ENCODE data around the gene MYO9A.

MYO9A gene

GRCh38 chr15:71807125-71807629 lies 310.8 kb downstream of the MYO9A start:
- POLR2A ChIA-PET = interaction anchor here (0.6 kb wide), 1 partner anchor 122 kb away, joined by 4 read pairs; no protein-coding TSS in a partner anchor
- CTCF ChIA-PET = interaction anchor here (0.6 to 9.3 kb wide), 7 partner anchors 27 to 350 kb away, joined by 3 to 70 read pairs (median 5); no protein-coding TSS in a partner anchor
- Histone ChIP-seq H3K36me3 (ENCODE audit: control insufficient read depth in 2 of 2, insufficient read depth in 1 of 2, low read length in 2 of 2) (no peaks in the 10 kb centered on the region), H3K4me3 (ENCODE audit: low read depth, low read length) (no peak overlapping the region), H3K9me3 (ENCODE audit: control insufficient read depth, insufficient read depth, low read depth, low read length) (no peaks in the 10 kb centered on the region), H3K27ac (ENCODE audit: extremely low read depth, low read depth, low read length) (no peak overlapping the region; the same call in 1 of the 2 replicates), H3K4me1 (ENCODE audit: control insufficient read depth, insufficient read depth, low read length) (peaks cover 15% of the 10 kb centered on the region)
- peak; percentile 99 for TF ChIP-seq ZFHX2 (tag by site-specific recombination; conservative IDR thresholded peaks at IDR 0.05)
- peak; percentile 99 for TF ChIP-seq EGR2 (tag by site-specific recombination; IDR thresholded peaks at IDR 0.05; ENCODE audit: low read depth)
- peak; percentile 61 for TF ChIP-seq SCRT2 (tag by site-specific recombination; IDR thresholded peaks at IDR 0.05)
- no peak for TF ChIP-seq ZNF747 (tag by site-specific recombination; IDR thresholded peaks at IDR 0.05)

DNA sequence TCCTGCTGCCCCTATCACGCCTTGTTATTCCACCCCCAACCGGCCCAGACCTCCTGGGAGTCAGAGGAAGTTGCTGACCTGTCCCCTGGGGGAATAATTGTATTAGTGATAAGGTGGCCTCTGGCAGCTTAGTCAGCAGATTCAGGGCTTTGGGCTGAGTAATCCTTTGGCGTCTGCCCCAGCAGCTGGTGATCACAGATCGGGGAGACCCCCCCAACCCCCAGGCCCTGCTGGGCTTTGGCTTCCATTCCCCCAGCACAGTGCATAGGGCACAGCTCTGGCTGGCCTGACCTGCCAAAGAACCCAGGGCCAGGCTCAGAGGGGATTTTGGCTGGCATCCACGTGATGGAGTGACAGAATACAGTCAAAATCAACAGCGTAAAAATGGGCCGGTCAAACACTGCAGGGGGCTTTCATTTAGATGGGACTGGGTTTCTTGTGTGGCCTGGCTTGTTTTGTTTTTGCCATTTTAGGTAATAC lies 311.5 kb downstream of the MYO9A start:
- H3K4me3 ChIP-seq (ENCODE audit: low read depth, low read length) = no peak overlapping the region
- H3K36me3 ChIP-seq (ENCODE audit: control insufficient read depth in 2 of 2, insufficient read depth in 1 of 2, low read length in 2 of 2) = no peaks in the 10 kb centered on the region
- H3K9me3 ChIP-seq (ENCODE audit: control insufficient read depth, insufficient read depth, low read depth, low read length) = no peaks in the 10 kb centered on the region
- CTCF ChIA-PET = interaction anchor here (0.7 to 9.3 kb wide), 5 partner anchors 27 to 350 kb away, joined by 3 to 140 read pairs (median 47); no protein-coding TSS in a partner anchor
- TF ChIP-seq, protein P1, sequence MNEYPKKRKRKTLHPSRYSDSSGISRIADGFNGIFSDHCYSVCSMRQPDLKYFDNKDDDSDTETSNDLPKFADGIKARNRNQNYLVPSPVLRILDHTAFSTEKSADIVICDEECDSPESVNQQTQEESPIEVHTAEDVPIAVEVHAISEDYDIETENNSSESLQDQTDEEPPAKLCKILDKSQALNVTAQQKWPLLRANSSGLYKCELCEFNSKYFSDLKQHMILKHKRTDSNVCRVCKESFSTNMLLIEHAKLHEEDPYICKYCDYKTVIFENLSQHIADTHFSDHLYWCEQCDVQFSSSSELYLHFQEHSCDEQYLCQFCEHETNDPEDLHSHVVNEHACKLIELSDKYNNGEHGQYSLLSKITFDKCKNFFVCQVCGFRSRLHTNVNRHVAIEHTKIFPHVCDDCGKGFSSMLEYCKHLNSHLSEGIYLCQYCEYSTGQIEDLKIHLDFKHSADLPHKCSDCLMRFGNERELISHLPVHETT (tag by site-specific recombination; IDR thresholded peaks at IDR 0.05) = no peak
- no peak for TF ChIP-seq MEIS1 (CRISPR knock-in tag; IDR thresholded peaks at IDR 0.05; ENCODE audit: borderline replicate concordance)
- peak; percentile 47; the same call in 1 of the 2 replicates for TF ChIP-seq ZNF184 (tag by site-specific recombination; IDR thresholded peaks at IDR 0.05)
- no peak for TF ChIP-seq WT1 (tag by site-specific recombination; IDR thresholded peaks at IDR 0.05)
- TF ChIP-seq ZBTB17 (tag by site-specific recombination; IDR thresholded peaks at IDR 0.05) = peak; percentile 55
- peak; percentile 86 for TF ChIP-seq ZIC2 (tag by site-specific recombination; IDR thresholded peaks at IDR 0.05)
- peak; percentile 21; the same call in 1 of the 2 replicates for TF ChIP-seq IKZF3 (tag by site-specific recombination; IDR thresholded peaks at IDR 0.05)
- TF ChIP-seq, protein P2, sequence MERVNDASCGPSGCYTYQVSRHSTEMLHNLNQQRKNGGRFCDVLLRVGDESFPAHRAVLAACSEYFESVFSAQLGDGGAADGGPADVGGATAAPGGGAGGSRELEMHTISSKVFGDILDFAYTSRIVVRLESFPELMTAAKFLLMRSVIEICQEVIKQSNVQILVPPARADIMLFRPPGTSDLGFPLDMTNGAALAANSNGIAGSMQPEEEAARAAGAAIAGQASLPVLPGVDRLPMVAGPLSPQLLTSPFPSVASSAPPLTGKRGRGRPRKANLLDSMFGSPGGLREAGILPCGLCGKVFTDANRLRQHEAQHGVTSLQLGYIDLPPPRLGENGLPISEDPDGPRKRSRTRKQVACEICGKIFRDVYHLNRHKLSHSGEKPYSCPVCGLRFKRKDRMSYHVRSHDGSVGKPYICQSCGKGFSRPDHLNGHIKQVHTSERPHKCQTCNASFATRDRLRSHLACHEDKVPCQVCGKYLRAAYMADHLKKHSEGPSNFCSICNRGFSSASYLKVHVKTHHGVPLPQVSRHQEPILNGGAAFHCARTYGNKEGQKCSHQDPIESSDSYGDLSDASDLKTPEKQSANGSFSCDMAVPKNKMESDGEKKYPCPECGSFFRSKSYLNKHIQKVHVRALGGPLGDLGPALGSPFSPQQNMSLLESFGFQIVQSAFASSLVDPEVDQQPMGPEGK (tag by site-specific recombination; IDR thresholded peaks at IDR 0.05) = peak; percentile 72
- TF ChIP-seq, protein P3, sequence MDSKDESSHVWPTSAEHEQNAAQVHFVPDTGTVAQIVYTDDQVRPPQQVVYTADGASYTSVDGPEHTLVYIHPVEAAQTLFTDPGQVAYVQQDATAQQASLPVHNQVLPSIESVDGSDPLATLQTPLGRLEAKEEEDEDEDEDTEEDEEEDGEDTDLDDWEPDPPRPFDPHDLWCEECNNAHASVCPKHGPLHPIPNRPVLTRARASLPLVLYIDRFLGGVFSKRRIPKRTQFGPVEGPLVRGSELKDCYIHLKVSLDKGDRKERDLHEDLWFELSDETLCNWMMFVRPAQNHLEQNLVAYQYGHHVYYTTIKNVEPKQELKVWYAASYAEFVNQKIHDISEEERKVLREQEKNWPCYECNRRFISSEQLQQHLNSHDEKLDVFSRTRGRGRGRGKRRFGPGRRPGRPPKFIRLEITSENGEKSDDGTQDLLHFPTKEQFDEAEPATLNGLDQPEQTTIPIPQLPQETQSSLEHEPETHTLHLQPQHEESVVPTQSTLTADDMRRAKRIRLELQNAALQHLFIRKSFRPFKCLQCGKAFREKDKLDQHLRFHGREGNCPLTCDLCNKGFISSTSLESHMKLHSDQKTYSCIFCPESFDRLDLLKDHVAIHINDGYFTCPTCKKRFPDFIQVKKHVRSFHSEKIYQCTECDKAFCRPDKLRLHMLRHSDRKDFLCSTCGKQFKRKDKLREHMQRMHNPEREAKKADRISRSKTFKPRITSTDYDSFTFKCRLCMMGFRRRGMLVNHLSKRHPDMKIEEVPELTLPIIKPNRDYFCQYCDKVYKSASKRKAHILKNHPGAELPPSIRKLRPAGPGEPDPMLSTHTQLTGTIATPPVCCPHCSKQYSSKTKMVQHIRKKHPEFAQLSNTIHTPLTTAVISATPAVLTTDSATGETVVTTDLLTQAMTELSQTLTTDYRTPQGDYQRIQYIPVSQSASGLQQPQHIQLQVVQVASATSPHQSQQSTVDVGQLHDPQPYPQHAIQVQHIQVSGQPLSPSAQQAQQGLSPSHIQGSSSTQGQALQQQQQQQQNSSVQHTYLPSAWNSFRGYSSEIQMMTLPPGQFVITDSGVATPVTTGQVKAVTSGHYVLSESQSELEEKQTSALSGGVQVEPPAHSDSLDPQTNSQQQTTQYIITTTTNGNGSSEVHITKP (tag by site-specific recombination; IDR thresholded peaks at IDR 0.05) = peak; percentile 40; the same call in 1 of the 2 replicates
- TF ChIP-seq ZNF600 (tag by site-specific recombination; IDR thresholded peaks at IDR 0.05) = 0 out of 2 replicates have a peak, but pooled peaks have one; percentile 14
- TF ChIP-seq ZNF792 (tag by site-specific recombination; IDR thresholded peaks at IDR 0.05) = no peak
- peak; percentile 64 for TF ChIP-seq ZBTB20 (tag by site-specific recombination; IDR thresholded peaks at IDR 0.05)
- TF ChIP-seq MZF1 (tag by site-specific recombination; IDR thresholded peaks at IDR 0.05; ENCODE audit: borderline replicate concordance) = 0 out of 2 replicates have a peak, but pooled peaks have one; percentile 56
- peak; percentile 95 for TF ChIP-seq GLIS1 (tag by site-specific recombination; IDR thresholded peaks at IDR 0.05)
- TF ChIP-seq ZNF449 (tag by site-specific recombination; IDR thresholded peaks at IDR 0.05) = 0 out of 2 replicates have a peak, but pooled peaks have one; percentile 17
- TF ChIP-seq GLIS2 (tag by site-specific recombination; IDR thresholded peaks at IDR 0.05) = peak; percentile 71
- TF ChIP-seq ZBTB8A (tag by site-specific recombination; IDR thresholded peaks at IDR 0.05) = peak; percentile 41; the same call in 1 of the 2 replicates
- peak; percentile 12; the same call in 1 of the 2 replicates for TF ChIP-seq ZXDB (tag by site-specific recombination; IDR thresholded peaks at IDR 0.05)
- no peak for TF ChIP-seq ZNF423 (tag by site-specific recombination; IDR thresholded peaks at IDR 0.05)
- no peak for TF ChIP-seq GLI2 (tag by site-specific recombination; IDR thresholded peaks at IDR 0.05; ENCODE audit: borderline replicate concordance, low read depth)
- TF ChIP-seq ZNF629 (tag by site-specific recombination; IDR thresholded peaks at IDR 0.05) = peak; percentile 37; the same call in 1 of the 2 replicates
- no peak for TF ChIP-seq ZBTB21 (tag by site-specific recombination; IDR thresholded peaks at IDR 0.05)
- peaks cover 15% of the 10 kb centered on the region for H3K4me1 ChIP-seq (ENCODE audit: control insufficient read depth, insufficient read depth, low read length)
- no peak overlapping the region for H3K27ac ChIP-seq (ENCODE audit: extremely low read depth, low read depth, low read length)
- POLR2A ChIA-PET = no interaction called here
